ENCODE measurements around the gene CCNY. TPM values are rescaled to one million over a fixed set of nuclear protein-coding genes. Genes with fewer than 3 reads are reported as not detected.

Gene CCNY
- total and polyA plus RNA-seq, 12 donors: 26.0 to 99.4 (median 88.9) TPM

- 95 to 98% methylated on average over 4 of the region's 4 CpGs for WGBS, 2 donors
- no peaks in the 10 kb centered on the region for H3K4me1 ChIP-seq
- peaks cover 0 to 11% (median 0%) of the 10 kb centered on the region in 11 donors for H3K9me3 ChIP-seq
- no peaks in the 10 kb centered on the region for H3K36me3 ChIP-seq
- ATAC-seq: no peak
- intact Hi-C loops (cut with DNase I): loop anchor here in 4 of 10 donors (10.0 kb wide), 2 partner anchors 348 to 358 kb away; no protein-coding TSS in a partner anchor
- TF ChIP-seq, protein P1, sequence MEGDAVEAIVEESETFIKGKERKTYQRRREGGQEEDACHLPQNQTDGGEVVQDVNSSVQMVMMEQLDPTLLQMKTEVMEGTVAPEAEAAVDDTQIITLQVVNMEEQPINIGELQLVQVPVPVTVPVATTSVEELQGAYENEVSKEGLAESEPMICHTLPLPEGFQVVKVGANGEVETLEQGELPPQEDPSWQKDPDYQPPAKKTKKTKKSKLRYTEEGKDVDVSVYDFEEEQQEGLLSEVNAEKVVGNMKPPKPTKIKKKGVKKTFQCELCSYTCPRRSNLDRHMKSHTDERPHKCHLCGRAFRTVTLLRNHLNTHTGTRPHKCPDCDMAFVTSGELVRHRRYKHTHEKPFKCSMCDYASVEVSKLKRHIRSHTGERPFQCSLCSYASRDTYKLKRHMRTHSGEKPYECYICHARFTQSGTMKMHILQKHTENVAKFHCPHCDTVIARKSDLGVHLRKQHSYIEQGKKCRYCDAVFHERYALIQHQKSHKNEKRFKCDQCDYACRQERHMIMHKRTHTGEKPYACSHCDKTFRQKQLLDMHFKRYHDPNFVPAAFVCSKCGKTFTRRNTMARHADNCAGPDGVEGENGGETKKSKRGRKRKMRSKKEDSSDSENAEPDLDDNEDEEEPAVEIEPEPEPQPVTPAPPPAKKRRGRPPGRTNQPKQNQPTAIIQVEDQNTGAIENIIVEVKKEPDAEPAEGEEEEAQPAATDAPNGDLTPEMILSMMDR (IDR thresholded peaks at IDR 0.05): no peak
- H3K27ac ChIP-seq: no peak overlapping the region
- no peak overlapping the region for H3K4me3 ChIP-seq
- no peaks in the 10 kb centered on the region for H3K27me3 ChIP-seq
- no peak for DNase-seq
These were observed 256.1 kb downstream of the CCNY start for GRCh38 chr10:35592441-35592840.

DNA sequence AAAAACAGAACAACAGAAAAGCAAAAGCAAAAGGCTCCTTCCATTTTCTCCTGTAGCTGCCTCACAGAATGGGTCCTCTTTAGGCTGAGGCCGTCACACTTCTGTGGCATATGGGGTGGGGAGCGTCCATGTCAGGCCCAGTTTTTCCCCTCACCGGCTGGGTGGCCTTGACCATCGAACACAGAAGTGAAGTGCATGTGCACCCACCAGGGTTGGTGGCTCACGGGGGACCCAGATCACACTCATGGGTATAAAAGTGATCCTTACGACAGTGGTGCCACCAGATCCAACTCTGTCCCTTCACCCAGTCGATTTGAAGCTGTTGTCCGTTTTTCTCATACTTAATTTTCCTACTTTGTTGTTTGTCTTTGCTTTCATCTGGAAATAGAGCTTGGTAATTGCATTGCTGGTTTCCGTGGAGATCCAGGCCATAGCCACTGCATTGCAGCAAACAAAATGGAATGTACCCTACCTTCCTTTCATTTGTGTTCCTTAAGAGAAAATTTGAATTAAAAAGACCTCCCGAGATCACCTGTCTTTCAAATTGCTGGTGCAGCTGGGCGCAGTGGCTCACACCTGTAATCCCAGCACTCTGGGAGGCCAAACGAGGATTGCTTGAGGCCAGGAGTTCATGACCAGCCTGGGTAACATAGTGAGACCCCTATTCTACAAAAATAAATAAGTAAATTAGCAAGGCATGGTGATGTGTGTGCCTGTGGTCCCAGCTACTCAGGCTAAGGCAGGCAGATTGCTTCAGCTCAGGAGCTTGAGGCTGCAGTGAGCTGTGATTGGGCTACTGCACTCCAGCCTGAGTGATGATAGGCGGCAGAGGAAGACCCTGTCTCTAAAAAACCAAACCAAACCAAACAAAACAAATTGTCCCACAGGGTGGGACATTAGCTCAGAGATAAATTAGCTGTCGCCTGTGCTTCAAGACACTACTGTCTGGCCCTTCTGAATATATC is 258.1 kb downstream of the CCNY start:
- H3K4me1 ChIP-seq: no peaks in the 10 kb centered on the region
- no peaks in the 10 kb centered on the region for H3K36me3 ChIP-seq
- H3K27ac ChIP-seq: no peak overlapping the region
- TF ChIP-seq, protein P1 (IDR thresholded peaks at IDR 0.05): no peak
- WGBS, 2 donors: 74 to 77% methylated on average over 14 of the region's 14 CpGs
- intact Hi-C loops (cut with DNase I): loop anchor here in 6 of 10 donors (5.0 to 10.0 kb wide), 4 partner anchors 350 to 360 kb away; no protein-coding TSS in a partner anchor
- ATAC-seq (no peak), DNase-seq (no peak)
- H3K27me3 ChIP-seq: peaks cover 0 to under 1% (median 0%) of the 10 kb centered on the region in 7 donors
- peaks cover 0 to 11% (median 0%) of the 10 kb centered on the region in 11 donors for H3K9me3 ChIP-seq
- H3K4me3 ChIP-seq: no peak overlapping the region

DNA sequence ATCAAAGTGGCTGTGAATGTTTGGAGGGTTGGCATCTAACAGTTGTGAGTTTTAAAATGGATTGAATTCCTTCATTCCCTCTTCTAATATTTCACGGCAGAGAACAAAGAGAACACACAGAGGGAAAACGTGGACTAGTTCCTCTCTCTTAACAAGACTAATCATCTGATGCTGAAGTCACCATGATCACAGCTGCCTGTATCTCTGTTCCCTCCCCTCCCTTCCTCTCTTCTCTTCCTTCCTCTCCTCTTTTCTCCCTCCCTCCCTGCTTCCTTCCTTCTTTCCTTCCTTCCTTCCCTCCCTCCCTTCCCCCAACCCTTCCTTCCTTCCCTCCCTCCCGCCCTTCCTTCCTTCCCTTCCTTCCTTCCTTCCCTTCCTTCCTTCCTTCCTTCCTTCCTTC is 258.8 kb downstream of the CCNY start:
- no peak overlapping the region for H3K4me3 ChIP-seq
- DNase-seq: no peak
- TF ChIP-seq, protein P1 (IDR thresholded peaks at IDR 0.05): no peak
- no peaks in the 10 kb centered on the region for H3K36me3 ChIP-seq
- no peak for ATAC-seq
- WGBS, 2 donors: 35 to 48% methylated on average over 3 of the region's 3 CpGs
- no peak overlapping the region for H3K27ac ChIP-seq
- peaks cover 0 to 7% (median 0%) of the 10 kb centered on the region in 7 donors for H3K27me3 ChIP-seq
- peaks cover 0 to 11% (median 0%) of the 10 kb centered on the region in 11 donors for H3K9me3 ChIP-seq
- H3K4me1 ChIP-seq: no peaks in the 10 kb centered on the region
- intact Hi-C loops (cut with DNase I): loop anchor here in 6 of 10 donors (5.0 to 10.0 kb wide), 4 partner anchors 350 to 360 kb away; no protein-coding TSS in a partner anchor

- WGBS, 2 donors: 38 to 40% methylated on average over 6 of the region's 6 CpGs
- H3K27me3 ChIP-seq: peaks cover 0 to 21% (median 7%) of the 10 kb centered on the region in 7 donors
- peak in 1 of 8 donors; percentile 39 for ATAC-seq
- DNase-seq: no peak
- TF ChIP-seq, protein P1 (IDR thresholded peaks at IDR 0.05): peak; percentile 8 to 65 (median 47)
- H3K9me3 ChIP-seq: peaks cover 0 to 7% (median 0%) of the 10 kb centered on the region in 11 donors
- intact Hi-C loops (cut with DNase I): loop anchor here in 7 of 10 donors (2.0 to 10.0 kb wide), 5 partner anchors 354 to 364 kb away; no protein-coding TSS in a partner anchor
- H3K36me3 ChIP-seq: no peaks in the 10 kb centered on the region
- H3K4me3 ChIP-seq: no peak overlapping the region
- H3K4me1 ChIP-seq: no peaks in the 10 kb centered on the region
- H3K27ac ChIP-seq: no peak overlapping the region
These were observed 262.1 kb downstream of the CCNY start for GRCh38 chr10:35598379-35598778.
